GM19463 (cell line): ENCODE data around the gene KRTAP4-8.
"Not testable (repeated sequence)": the region's sequence is repeated elsewhere in the genome, so short reads cannot be mapped to it uniquely, and the experiment has no call there.

ENCODE experiments used
- ATAC-seq: cut with Tn5 transposase; IDR thresholded peaks from one replicate; pipeline ENCODE4 v1.9.1; 2021; ENCODE audit warnings: mild to moderate bottlenecking, moderate library complexity; ENCODE audit not compliant: unreplicated experiment

The KRTAP4-8 gene

DNA sequence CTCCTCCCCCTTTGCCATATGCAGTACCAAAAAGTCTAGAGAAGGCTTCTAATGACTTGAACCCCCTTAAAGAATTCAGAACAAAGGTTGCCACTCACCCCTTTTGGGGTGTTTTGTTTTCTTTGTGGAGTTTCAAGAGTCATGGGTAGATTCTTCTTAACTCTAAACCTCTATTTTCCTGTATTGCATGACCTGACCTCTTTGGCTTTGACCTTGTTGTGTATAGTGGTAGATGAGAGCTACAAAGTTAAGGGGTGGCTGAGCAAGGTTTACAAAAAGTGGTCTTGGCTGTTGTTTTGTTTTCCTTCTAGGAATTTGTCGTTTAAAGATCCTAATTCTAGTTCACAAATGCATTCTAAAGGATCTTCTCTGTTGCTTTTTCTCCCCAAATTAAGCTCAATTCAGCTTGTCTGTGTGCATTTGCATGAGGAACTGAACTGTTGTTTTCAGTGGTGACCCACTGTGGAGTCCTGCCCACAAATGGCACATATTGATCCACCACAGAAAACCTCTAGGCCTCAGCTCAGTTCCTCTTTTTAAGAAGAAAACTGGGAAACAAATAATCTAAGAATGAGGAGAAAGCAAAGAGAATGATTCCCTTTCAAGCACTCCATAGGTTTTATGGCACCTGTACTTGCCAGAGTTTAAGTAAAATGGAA lies 10.9 kb upstream of the KRTAP4-8 start:
- not testable (repeated sequence) for ATAC-seq

DNA sequence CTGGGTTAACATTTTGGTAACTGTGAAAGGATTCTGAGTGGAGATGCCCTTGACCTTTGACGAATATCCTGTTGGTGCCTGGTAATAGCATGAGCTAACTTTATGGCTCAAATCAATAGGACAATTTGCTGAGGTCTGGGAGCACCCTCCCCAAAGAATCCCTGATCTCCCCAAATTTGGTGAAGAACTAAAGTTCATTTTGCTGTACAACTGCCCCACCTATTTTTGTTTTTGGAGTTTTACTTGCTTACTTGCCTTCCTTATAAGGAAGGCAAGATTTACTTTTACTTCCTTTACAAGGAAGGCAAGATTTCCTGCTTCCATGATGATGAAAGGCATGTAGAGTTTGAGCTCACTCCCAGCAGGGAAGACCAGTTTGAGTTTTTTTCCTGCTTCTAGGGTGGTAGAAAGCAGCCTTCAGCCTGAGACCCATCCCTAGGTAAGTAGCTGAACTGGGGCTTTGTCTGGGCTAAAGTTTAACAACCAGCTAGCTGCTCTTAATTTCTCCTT lies 10.1 kb upstream of the KRTAP4-8 start:
- no peak for ATAC-seq

DNA sequence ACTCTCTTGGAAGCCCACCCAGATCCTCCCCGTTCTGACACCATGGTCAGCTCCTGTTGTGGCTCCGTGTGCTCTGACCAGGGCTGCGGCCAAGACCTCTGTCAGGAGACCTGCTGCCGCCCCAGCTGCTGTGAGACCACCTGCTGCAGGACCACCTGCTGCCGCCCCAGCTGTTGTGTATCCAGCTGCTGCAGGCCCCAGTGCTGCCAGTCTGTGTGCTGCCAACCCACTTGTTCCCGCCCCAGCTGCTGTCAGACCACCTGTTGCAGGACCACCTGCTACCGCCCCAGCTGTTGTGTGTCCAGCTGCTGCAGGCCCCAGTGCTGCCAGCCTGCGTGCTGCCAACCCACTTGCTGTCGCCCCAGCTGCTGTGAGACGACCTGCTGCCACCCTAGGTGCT lies 7.4 kb upstream of the KRTAP4-8 start, which contains the start of gene KRTAP4-9:
Gene KRTAP4-9, plus strand, starts transcription at position 43 of the 400 bp plus-strand sequence. Its CDS starts 0 bp downstream, at position 43.
- not testable (repeated sequence) for ATAC-seq

DNA sequence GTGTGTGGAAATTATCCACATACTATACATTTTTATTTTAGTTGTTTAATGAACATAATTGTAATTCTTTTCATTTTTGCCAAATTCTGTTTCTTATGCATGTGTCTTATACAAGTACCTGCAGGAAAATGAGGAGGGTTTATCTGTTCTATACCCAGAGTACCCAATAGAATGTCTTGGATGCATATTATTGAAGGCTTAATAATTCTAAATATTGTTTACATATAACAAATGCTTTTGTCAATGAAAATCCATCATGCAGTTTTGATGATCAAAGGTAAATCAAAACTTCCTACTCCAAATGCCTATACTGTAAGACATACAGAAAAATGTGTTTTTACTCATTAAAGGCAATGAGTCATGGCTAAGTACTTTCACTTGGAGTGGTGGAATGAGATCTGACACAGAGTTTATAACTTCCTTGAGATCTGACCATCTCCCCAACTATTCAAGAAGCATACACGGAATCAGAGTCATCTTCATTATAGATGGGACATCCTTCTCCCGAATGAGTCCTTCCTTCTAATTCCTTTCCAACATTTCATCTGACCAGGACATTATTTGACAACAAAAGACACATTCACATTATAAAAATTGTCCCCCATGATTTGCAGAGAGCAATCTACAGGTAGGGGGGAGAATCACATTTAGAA lies 6.6 kb upstream of the KRTAP4-8 start:
- ATAC-seq, result not testable (repeated sequence)

DNA sequence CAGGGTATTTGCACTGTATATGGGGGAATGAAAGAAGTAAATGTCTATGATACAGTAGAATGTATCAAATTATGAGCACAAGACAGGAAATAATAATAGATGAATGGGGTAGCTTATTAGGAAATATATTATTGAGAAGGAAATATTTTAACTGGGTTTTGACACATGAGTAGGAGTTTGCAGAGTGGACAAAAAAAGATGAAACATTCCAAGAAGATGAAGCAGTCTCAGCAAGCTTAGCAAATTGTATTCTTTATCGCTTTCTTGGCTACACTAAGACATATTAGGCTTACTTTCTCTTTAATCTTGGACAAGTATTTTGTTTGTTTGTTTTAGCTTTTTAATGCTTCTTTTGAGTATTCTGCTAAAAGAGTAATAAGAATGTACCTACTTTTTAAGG lies 6.0 kb upstream of the KRTAP4-8 start:
- no peak for ATAC-seq

DNA sequence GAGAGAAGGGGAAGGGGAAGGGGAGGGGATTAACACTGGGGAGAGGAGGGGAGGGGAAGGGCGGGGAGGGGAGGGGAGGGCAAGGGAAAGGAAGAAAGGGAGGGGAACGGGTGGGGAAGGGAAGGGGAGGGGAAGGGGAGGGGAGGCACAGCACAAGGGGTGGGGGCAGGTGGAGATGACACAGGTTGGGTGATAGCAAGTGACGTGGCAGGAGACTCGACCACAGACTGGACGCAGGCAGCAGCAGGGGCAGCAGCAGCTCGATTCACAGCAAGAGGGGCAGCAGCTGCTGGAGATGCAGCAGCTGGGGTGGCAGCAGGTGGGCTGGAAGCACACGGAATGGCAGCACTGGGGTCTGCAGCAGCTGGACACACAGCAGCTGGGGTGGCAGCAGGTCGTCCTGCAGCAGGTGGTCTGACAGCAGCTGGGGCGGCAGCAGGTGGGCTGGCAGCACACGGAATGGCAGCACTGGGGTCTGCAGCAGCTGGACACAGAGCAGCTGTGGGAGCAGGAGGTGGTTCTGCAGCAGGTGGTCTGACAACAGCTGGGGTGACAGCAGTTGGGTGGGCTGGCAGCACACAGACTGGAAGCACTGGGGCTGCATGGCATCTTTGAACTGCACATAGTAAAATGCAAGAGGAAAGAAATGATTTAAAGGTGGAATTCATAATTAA lies 3.8 kb upstream of the KRTAP4-8 start, which contains the start of gene KRTAP4-16:
Gene KRTAP4-16, minus strand, starts transcription at position 624 of the 674 bp plus-strand sequence. Its CDS starts 0 bp downstream, at position 624.
- no peak for ATAC-seq

DNA sequence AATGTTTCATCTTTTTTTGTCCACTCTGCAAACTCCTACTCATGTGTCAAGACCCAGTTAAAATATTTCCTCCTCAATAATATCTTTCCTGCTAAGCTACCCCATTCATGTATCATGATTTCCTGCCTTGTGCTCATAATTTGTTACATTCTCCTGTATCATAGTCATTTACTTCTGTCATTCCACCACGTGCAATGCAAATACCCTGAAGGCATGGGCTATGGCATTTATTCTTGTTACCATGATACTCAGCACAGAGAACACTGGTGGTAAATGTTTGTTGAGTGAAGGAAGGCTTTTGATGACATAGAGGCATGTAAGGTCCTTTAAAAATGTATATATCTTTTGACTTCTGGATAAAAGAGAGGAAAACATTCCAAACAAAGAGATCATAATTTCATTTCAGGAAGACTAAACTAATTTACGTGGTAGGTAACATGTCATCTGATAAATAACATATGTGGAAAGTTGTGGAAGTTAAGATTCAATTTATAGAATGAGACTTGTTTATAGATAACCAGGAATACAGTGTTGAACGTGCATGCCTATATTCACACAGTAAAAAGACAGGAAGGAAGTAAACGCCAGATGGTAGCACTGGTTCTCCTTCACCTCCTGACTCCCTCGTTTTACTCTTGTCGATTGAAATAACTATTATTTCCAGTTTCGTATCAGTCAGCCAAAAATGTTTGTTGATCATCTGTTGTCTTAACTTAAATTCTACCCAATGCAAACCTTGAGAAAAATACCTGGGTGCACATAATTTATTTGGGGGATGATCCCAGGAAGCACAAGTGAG lies 1.9 kb upstream of the KRTAP4-8 start:
- ATAC-seq, result not testable (repeated sequence)

DNA sequence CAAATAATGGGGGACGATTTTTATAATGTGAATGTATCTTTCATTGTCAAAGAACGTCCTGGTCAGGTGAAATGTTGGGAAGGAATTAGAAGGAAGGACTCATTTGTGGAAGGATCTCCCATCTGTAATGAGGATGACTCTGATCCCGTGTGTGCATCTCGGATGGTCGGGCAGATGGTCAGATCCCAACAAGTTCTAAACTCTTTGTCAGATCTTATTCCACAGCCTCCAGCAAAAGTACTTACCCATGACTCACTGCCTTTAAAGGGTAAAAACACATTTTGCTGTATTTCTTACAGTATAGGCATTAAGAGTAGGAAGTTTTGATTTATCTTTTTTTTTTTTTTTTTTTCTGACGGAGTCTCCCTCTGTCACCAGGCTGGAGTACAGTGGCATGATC lies 539 bp upstream of the KRTAP4-8 start:
- no peak for ATAC-seq

DNA sequence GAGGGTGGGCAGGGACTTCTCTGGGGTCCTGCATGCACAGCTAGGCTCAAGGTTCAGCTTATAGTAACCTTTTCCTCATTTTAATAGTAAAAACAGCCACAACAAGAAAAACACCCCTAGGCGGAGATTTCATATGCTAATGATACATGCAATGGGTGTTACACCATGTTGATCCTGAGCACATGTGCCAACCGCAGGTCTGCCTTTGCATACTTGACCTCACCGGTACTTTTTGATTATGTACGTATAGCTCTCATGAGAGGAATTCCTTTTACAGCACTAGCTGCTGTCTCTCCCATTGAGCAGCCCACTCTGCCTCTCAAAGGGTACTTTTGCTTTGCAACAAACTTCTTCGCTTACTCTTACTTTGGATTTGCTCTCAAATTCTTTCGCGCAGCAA lies 1.9 kb downstream of the KRTAP4-8 start:
- no peak for ATAC-seq

DNA sequence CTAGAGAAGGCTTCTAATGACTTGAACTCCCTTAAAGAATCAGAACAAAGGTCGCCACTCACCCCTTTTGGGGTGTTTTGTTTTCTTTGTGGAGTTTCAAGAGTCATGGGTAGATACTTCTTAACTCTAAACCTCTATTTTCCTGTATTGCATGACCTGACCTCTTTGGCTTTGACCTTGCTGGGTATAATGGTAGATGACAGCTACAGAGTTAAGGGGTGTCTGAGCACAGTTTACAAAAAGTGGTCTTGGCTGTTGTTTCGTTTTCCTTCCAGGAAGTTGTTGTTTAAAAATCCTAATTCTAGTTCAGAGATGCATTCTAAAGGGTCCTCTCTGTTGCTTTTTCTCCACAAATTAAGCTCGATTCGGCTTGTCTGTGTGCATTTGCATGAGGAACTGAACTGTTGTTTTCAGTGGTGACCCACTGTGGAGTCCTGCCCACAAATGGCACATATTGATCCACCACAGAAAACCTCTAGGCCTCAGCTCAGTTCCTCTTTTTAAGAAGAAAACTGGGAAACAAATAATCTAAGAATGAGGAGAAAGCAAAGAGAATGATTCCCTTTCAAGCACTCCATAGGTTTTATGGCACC lies 9.1 kb downstream of the KRTAP4-8 start:
- not testable (repeated sequence) for ATAC-seq

DNA sequence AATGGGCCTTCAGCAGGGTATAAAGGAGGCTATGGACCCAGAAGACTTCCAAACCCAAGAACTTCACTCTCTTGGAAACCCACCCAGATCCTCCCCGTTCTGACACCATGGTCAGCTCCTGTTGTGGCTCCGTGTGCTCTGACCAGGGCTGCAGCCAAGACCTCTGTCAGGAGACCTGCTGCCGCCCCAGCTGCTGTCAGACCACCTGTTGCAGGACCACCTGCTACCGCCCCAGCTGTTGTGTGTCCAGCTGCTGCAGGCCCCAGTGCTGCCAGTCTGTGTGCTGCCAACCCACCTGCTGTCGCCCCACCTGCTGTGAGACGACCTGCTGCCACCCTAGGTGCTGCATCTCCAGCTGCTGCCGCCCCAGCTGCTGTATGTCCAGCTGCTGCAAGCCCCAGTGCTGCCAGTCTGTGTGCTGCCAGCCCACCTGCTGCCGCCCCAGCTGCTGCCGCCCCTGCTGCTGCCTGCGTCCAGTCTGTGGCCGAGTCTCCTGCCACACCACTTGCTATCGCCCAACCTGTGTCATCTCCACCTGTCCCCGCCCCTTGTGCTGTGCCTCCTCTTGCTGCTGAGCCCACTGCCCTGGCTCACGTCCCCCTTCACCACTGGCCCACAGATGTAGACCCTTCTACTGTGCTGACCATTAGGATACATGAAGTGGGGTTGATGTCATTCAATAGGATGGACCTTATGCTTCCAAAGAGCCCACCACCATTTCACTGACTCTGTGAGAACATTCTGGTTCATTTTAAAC lies 13.7 kb downstream of the KRTAP4-8 start, which contains the start of gene KRTAP4-7:
Gene KRTAP4-7, plus strand, starts transcription at position 51 of the 757 bp plus-strand sequence. Its CDS starts 57 bp downstream, at position 108.
- not testable (repeated sequence) for ATAC-seq

DNA sequence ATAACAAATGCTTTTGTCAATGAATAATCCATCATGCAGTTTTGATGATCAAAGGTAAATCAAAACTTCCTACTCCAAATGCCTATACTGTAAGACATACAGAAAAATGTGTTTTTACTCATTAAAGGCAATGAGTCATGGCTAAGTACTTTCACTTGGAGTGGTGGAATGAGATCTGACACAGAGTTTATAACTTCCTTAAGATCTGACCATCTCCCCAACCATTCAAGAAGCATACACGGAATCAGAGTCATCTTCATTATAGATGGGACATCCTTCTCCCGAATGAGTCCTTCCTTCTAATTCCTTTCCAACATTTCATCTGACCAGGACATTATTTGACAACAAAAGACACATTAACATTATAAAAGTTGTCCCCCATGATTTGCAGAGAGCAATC lies 14.5 kb downstream of the KRTAP4-8 start:
- ATAC-seq, result not testable (repeated sequence)

DNA sequence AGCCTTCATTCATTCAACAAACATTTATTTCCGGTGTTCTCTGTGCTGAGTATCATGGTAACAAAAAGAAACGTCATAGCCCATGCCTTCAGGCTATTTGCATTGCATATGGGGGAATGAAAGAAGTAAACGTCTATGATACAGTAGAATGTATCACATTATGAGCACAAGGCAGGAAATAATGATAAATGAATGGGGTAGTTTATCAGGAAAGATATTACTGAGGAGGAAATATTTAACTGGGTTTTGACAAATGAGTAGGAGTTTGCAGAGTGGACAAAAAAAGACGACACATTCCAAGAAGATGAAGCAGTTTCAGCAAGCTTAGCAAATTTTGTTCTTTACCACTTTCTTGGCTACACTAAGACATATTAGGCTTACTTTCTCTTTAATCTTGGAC lies 15.3 kb downstream of the KRTAP4-8 start:
- ATAC-seq, result no peak

DNA sequence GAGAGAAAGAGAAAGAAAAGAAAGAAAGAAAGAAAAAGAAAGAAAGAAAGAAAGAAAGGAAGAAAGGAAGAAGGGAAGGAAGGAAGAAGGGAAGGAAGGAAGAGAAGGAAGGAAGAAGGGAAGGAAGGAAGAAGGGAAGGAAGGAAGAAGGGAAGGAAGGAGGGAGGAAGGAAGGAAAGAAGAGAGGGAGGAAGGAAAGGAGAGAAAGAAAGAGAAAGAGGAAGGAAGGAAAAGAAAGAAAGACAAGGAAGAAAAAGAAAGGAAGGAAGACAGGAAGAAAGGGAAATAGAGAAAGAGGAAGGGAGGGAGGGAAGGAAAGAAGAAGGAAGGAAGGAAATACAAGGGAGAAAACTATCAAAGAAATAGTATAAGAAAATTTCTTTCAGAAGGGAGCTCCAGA lies 21.2 kb downstream of the KRTAP4-8 start:
- no peak for ATAC-seq

DNA sequence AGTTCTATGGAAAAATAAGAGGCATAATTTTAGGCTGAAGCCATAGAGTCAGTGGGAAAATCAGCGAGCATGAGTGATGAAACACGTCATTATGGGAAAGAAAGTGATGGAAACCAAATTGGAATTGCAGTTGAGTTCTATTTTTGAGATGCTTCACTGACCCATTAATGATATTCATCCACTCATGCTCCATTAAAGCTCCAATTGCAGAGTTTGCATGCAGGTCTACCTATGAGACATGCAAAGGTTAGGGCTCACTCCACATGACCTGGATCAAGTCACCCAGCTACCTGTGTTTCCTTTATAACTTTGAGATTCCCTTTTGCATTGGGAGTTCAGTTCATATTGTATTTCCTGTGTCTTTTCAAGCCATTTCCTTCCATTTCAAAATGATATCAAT lies 24.3 kb downstream of the KRTAP4-8 start:
- no peak for ATAC-seq

DNA sequence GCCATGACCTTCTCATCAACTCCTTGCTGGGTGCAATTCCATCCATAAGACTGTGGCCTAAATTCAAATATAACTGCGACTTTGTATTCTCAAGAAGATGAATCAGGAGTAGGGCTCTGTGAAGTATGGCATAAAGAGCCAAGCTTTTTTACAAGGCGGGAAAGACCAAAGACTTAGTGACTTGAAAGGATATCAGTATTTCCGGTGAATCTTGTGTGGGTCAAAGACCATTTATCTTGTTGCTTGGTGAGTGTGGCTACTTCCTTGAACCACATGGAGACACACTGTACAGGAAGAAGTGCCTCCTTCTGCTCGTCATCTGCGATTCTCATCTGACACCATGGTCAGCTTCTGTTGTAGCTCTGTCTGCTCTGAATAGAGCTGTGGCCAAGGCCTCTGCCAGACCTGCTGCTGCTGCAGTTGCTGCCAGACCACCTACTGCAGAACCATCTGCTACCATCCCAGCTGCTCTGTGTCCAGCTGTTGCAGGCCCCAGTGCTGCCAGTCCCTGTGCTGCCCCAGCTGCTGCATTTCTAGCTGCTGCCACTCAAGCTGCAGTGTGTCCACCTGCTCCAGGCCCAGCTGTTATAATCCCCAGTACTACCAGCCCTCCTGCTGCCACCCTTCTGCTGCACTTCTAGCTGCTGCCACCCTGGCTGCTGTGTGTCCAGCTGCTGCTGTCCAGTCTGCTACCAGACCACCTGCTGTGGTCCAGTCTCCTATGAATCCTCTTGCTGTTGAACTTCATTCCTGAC lies 26.2 kb downstream of the KRTAP4-8 start:
- no peak for ATAC-seq

DNA sequence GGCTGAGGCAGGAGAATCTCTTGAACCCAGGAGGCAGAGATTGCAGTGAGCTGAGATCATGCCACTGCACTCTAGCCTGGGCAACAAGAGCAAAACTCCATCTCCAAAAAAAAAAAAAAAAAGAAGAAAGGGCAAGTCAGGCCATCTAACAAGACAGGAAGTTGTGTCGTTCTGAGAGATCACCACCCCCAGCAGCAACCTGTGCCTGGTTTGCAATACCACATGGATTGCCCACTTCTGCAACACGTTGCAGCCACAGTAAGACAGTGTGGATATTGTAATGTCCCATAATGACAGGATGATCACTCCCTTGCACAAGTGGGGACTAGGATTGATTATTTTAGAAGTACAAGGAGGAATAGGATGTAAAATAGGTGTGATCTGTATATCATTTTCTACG lies 28.9 kb downstream of the KRTAP4-8 start:
- no peak for ATAC-seq

DNA sequence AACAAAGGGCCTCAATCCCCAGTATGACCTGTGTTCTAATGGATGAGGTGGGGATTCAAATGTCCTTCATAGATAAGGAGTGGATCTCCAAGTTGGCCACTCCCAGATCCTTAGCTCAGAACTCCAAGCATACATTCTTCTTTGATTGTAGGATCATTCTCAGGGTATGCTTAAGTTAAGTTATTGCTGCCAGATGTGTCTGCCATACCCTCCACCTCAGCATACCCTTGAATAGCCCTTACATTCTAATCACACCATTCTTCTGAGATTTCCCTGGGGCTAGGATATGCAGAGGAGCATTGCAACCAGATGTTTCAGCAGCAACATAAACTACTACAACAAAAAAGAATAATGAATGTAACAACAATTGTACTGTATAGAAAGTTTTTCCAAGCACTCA lies 30.7 kb downstream of the KRTAP4-8 start:
- no peak for ATAC-seq
